CD4-positive, alpha-beta T cell treated with Interleukin-21 for 1 hour (primary cell): ENCODE data around the gene CATSPERE.

Source experiments
- DNase-seq: peaks from one replicate; pipeline ENCODE4 v3.0.0-alpha.2; 2020

CATSPERE gene, protein sequence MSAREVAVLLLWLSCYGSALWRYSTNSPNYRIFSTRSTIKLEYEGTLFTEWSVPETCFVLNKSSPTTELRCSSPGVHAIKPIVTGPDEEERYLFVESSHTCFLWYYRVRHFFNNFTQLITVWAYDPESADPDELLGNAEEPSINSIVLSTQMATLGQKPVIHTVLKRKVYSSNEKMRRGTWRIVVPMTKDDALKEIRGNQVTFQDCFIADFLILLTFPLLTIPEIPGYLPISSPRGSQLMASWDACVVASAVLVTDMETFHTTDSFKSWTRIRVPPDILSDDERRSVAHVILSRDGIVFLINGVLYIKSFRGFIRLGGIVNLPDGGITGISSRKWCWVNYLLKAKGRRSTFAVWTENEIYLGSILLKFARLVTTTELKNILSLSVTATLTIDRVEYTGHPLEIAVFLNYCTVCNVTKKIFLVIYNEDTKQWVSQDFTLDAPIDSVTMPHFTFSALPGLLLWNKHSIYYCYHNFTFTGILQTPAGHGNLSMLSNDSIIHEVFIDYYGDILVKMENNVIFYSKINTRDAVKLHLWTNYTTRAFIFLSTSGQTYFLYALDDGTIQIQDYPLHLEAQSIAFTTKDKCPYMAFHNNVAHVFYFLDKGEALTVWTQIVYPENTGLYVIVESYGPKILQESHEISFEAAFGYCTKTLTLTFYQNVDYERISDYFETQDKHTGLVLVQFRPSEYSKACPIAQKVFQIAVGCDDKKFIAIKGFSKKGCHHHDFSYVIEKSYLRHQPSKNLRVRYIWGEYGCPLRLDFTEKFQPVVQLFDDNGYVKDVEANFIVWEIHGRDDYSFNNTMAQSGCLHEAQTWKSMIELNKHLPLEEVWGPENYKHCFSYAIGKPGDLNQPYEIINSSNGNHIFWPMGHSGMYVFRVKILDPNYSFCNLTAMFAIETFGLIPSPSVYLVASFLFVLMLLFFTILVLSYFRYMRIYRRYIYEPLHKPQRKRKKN

DNA sequence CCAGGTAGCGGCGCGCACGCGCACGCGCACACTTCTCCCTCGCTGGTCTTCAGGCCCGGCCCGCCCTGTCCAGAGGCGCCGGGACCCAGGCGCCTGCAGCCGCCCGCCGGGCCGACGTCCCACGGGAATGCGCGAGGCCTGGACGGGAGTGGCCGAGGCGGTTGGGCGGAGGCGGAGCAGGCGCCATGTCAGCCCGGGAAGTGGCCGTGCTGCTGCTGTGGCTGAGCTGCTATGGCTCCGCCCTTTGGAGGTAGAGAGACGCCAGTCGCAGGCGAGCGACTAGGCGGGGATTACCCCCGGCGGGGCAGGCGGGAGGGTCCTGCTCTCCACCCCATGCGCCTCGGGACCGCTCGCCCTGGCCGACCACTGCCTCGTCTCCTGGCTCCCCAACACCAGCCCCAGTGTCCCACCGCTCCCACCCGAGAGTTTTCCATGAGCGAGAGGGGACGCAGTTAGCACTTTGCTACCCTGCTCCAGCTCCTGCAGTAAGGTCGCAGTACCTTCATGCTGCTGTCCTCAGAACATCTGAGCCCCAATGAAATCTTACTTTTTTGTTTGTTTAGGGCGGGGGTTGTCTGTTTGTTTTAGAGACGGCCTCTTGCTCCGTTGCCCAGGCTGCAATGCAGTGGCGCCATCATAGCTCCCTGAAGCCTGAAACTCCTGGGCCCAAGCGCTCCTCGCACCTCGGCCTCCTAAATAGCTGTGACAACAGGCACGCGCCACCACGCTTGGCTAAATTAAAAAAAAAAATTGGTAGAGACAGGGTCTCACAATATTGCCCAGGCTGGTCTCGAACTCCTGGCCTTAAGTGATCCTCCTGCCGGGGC, at the start of gene CATSPERE:
Gene CATSPERE, plus strand, starts transcription at position 29 of the 827 bp plus-strand sequence. Its CDS starts 157 bp downstream, at position 186.
- DNase-seq: peak; percentile 77

DNA sequence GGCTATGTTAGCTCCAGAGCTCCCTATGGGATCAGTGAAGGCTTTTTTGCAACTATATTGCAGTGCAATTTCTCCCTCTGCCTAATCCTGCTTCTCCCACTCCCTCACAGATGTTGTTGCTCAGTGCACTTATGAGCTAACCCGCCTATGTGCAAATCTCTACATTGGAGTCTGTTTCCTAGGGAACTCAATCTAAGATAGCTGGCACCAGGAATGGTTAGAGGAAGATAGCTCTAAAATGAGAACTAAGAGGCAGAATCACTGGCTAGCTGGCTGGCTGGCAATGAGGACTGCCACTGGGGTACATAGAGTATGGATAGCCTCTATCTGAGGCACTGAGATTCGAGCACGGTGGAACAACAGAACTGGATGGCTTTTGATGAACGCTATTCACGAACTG, 48.9 kb upstream of the CATSPERE start:
- no peak for DNase-seq

DNA sequence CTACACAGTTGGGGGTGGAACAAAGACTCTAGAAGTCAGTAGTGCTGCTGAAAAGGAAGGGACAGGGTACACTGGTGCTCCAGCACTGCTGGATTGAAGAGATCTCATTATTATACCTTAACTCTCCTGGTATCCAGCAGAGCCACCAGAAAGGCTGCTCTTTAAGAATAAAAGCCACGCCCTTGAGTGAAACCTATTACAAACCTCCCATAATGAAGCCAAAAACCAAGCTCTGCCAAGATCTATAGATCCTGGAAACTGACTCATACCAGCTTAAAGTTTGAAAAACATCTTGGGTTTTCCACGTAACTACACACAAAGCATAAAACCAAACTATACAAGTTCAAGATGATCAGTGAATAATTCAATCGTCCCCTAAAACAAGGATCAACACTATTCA, 47.3 kb upstream of the CATSPERE start:
- no peak for DNase-seq

DNA sequence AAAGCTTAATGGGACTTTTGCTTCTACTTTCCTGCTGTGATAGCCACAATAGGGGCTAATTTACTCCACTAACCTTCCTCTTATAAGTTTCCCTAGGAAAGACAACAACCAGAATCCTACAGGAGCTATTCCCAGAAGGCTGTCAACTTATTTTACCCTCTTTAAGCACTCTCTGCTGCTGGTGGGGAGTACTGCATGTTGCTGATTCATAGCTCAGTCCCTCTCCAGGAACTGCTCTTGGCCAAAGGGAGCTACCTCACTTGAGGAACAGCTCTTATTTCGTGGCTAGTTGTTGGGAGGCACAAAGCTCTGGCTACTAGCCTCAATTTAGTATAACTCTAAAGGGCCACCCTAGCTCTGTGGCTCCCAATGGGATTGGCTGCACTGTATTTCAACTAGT, 46.5 kb upstream of the CATSPERE start:
- no peak for DNase-seq

DNA sequence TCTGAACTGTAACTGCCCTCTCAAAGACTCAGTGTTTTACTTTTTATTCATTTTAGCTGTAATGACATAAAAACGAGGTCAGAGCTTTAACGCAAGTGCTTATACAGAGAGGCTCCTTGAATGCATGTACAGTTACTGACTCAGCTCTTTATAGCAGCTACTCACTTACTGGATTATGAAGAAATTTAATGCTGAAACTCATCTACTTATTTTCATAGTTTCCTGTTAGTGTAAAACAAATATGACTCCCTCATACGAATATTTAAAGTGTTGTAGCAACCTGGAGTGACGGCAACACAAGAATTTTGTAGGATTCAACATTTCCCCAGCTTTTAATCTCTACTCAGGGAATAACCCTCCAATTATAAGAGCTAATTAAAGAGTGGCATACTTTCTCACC, 42.0 kb upstream of the CATSPERE start:
- DNase-seq: no peak

DNA sequence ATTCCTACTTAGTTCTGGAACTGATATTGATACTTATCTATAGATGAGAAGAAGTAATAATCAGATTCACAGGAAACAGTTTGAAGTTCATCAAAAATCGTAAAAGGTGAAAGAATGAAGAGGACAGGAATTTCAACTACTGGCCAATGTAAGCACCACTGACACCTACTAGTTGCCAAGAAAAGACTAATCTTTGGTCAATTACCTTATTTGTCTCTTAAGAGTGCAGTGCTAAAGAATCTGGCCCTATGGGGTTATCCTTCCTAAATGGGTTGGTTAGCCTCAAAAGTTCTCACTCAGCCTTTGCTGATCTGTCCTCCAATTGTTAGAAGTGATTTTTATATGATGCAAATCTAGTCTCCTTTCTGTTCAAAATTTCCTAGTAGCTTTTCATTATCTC, 38.9 kb upstream of the CATSPERE start:
- DNase-seq: no peak

DNA sequence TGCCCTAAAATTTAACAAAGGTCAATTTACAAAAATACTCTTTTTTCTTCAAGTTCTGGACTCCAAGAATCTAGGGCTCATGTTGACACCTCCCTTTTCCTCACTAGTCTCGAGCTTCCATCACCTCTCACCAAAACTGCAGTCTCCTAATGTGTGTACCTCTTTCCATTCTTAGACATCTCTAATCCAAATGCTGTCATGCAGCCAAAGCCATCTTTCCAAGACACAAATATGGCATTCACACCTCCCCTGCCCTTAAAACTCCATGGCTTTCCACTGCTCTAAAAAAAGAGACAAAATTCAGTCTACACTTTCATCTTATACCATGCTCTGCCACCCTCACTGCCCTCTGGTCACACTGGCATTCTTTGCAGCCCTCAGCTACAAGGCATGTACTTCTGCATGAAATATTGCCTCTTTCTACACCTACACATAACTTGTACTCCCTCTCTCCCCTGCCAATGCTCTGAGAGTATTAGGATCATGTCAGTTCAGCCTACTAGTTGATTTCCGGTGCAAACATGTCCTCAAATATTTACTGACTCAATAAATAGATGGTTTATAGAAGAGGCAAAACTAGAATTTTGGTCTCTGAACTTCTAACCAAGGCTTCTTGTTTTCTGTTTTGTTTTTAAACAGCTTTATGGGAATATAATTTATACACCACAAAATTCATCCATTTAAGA, 36.3 kb upstream of the CATSPERE start:
- DNase-seq: no peak

DNA sequence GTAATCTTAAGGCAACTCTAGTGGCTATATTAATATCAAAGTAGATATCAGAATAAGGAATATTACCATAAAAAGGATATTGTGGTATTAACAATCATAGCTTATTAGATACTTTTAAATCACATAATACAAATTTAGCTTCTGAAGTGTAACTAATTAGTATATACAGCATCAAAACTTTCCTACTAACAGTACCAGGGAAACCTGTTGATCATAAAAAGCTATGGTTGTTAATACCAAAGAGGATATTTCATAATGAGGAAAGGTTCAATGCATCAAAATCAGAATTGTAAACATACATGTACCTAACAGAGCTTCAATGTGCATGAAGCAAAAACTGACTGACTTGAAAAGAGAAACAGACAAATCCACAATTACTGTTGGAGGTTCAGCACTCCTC, 33.4 kb upstream of the CATSPERE start:
- no peak for DNase-seq

DNA sequence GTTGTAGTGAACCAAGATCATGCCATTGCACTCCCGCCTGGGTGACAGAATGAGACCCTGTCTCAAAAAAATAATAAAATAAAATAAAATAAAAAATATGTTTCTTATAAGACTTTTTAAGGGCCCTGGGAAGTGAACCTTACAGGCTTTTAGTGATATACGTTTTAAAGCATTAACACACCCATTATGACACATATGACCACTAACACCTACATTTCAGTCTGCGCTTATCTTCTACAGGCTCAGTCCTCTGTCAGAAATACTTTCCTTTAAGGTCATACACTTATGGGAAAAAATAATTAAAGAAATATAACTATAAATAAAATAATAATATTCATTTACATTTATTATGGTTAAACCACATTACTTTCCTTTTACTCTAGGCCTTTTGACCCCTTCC, 31.3 kb upstream of the CATSPERE start:
- no peak for DNase-seq

DNA sequence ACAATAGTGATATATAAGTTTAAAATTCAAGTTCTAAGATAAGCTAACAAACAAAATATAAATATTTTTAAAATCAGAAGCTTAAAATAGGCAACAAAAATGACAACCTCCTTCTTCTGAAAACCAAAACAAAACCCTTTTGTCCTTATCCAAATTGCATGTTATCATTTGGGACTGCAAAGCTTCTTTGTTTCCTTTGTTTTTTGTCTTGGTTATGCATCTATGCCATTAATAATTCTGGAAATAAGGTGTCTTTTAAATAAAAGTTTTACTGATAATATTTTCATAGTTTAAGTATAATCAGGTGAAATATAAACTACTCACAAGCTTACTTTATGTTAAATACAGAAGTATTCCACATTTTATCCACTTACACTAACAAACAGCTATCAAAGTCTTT, 29.9 kb upstream of the CATSPERE start:
- no peak for DNase-seq

DNA sequence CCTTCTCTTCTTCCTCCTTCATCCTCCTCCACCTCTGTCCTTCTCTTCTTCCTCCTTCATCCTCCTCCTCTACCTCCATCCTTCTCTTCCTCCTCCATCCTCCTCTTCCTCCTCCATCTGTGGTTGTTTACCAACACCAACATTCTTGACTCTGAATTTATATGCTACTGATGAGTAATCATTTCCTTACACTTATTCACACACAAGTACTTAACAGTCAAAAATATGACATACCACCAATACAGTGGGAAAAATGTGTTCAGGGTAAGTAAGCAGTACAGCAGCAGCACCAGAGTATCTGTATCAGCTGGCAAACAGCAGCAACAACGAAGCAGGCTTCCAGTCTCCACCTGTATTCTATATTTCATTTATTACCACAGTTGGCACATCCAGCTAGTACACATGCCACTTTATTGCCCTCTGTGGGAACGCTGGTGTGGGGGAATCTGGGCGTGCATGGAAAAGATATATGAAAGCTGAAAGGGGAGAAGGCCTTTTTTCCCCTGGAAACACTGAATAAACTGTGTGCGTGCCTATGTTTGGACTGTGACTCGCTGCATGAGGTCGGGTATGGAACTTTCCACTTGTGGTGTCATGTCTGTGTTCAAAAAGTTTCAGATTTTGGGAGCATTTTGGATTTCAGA, 25.4 kb upstream of the CATSPERE start:
- no peak for DNase-seq

DNA sequence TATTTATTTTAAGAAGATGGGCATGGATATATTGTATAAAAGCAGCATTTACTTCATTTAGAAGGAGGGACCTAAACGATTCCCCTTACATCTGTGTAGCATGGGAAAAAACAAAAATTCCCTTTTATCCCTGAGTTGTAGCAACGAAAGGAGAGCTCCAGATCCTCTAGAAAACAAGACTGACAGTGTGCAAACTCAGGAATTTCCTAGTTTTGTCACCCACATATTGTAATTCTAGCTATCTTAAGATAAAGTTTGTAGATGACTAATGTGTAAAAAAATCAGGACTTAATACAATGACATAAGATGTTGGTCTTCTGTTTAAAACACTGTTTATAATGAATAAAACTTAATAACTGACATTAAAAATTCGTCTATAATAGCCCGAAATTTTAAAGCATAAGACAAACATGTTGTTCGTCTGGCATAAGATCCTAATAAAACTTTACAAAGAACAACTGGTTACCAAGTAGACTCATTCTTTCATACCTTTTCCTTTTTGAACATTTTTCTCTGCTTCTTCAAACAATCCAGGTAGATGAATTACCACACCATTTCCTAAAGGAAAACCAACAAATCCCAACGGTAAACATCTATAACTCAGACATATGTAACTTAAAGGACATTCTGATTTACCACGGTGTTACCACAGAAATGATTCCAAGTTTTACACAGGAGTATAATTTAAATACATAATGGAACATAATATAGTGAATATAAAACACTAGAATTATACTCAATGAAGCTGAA, 24.6 kb upstream of the CATSPERE start:
- no peak for DNase-seq

DNA sequence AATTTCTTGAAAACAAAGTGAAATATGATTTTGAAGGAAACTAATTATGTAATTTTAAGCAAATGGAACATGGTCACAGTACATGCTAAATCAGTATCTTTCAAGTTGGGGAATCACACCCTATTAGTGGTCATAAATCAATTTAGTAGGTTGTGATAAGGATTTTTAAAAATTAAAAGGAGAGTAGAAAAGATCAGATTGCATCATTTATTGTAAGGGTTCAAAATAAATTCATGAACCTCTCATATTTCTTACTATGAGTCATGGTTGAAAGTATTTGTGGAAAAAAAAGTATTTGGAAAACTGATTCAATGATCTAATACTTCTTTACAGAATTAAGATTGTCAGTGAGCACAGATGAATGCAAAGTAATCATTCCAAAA, 24.0 kb upstream of the CATSPERE start:
- DNase-seq: no peak

DNA sequence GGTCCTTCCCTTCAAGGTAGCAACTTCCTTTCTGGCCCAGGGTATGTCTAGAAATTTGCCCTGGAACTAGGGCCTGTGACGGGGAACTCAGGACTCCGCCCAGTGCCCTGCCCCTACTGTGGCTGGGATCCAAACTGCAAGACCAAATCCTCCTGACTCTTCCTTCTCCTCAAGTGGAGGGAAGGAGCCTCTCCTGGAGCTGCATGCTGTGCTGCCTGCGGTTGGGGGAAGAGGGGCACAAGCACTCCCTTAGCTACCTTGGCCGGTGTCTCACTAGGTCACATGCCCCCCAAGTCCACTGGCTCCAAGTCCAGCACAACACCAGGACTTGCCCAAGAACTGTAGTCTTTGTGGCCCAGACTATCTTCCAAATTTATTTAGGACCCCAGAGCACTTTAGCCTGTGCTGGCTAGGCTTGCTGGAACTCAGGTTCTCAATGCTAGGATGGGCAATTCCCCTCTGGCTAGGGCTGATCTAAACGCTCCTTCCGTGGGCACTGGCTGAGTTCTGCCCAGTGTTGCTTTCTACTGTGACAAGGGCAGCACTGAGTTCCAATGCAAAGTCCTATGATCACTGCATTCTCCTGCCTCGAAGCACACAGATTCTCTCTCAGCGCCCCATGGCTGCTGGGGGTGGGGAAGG, 21.6 kb upstream of the CATSPERE start:
- DNase-seq: no peak

DNA sequence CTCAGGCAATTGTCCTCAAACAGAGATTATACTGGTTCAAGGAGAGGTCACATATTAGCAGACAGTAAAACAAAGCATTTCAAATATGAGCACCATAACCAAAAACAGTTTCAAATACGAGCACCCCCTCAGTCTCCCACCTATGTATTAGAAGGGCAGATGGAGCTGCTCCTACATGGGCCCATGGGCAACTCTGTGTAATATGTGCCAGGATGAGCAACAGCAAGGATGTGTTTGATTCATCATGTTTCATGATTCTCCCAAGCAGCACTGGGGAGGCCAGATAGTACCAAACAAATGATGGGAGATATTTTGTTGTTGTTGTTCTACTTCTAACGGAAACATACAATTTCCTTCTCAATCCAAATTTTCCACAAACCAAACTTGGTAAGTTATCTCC, 18.2 kb upstream of the CATSPERE start:
- no peak for DNase-seq

DNA sequence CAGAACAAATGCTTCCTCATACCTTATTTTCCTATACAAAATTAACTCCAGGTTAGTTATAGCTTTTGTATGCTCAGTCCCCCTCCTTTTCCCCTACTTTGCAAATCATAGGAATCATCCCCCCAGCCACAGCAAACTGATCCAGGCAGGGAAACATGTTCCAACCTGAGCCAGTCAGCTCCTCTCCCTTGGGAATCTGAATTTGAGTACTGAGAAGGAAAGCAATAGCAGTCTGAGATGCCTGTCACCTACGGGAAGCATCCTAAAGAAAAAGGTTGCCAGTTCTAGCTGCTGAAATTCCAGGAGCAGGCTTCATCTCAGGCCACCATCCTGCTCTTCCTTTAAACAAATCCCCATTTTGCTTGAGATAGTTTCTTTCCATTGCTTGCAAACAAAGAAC, 16.2 kb upstream of the CATSPERE start:
- no peak for DNase-seq

DNA sequence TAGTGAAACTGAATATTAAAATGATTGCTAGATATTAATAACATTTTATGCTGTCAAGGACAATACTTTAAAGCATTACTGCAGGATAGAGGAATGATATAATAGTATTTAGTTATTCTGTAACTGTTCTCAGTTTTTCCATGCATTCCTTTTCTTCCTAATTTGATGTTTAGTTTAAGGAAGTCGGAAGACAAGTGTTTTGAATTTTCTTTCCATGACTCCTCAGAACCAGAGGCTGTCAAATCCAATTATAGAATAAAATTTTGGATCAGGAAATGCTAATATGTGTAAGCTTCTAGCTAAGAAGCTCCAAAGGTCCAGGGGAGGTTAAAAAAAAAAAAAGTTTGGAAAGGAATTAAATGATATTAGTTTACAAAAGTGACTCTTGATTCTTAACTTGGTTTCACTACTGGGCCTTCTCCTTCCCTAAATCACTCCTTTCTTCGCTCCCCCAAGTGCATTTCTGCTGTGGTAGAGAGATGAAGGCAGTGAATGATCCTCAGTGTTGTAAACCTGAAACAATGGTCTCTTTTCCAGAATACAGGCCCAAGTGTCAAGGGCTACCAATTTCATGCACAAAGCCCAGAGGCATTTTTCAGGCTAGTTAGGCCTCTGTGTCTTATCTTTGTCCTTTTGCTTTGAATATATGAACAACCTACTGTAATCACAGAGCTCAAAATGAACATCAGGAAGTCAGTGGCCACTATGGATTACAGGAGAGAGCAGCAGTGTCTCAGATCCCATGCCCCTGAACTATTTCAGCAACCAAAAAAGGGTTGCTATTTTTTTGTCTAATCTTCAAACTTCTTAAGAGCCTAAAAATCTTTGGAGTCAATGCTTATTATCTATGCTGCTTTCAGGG, 15.5 kb upstream of the CATSPERE start:
- no peak for DNase-seq

DNA sequence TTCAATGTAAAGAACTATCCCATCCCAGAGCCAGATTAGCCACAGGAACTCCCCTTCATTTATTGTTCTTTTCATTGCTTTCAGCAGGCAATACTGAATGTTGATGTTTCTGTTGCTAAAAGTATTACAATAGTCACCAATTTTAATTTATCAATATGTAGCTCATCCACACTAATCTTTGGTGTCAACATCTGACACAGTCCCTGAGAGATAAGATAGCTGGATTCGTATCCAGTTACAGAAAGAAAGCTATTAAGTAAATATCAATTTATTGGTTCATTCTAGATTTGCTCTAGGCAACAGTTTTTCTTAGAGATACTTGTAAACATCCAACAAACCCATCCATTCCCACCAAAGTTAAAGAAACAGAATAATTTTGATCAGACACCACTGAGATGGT, 14.0 kb upstream of the CATSPERE start:
- no peak for DNase-seq

DNA sequence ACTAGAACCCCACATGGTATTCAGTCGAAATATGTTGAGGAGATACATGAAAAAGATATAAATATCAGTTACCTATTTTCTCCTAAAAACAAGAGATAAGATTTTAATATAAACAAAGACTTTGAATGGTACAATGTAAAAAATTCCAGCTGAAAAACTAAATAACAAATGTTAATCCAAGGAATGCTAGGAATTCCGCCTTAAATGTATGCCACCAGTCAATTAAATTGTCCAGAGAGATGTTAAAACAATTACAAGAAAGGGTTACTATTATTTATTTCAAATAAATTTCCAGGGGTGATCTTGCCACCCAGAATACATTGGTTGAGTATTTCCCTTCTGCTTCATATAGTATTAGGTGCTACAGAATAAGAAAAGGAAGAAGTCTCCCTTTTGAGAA, 13.5 kb upstream of the CATSPERE start:
- DNase-seq: no peak
